ENCODE measurements around the gene ABCC1. TPM values are rescaled to one million over a fixed set of nuclear protein-coding genes. Genes with fewer than 3 reads are reported as not detected.

ABCC1 gene
- polyA plus RNA-seq, 1 of the 3 experiments (the other 2 are of a cell fraction), result 23.7 TPM

- no peak for TF ChIP-seq IRF3 (IDR thresholded peaks at IDR 0.05; ENCODE audit: low read depth, low read length)
- no peak for TF ChIP-seq MAX (IDR thresholded peaks at IDR 0.05; ENCODE audit: low read depth)
- TF ChIP-seq SMC3 (IDR thresholded peaks at IDR 0.05; ENCODE audit: low read depth, low read length), result no peak
- TF ChIP-seq PBX3 (IDR thresholded peaks at IDR 0.05), result no peak
- TF ChIP-seq MEF2A (IDR thresholded peaks at IDR 0.05; ENCODE audit: borderline replicate concordance, low read depth), result no peak
Measured at GRCh38 chr16:15900357-15900756, 49.1 kb upstream of the ABCC1 start (continued).

- WGBS (ENCODE audit: low lambda C conversion rate), result 67% methylated on average over 6 of the region's 6 CpGs
- H3K79me2 ChIP-seq (ENCODE audit: insufficient read depth), result no peaks in the 10 kb centered on the region
- no peaks in the 10 kb centered on the region for H3K9me3 ChIP-seq
- POLR2A ChIA-PET, result no interaction called here
- H3F3A ChIP-seq (replicated peaks; ENCODE audit: insufficient read depth), result peaks cover 9% of the 10 kb centered on the region
- no peak overlapping the region for H3K27ac ChIP-seq (ENCODE audit: low read depth in 2 of 2, low read length in 1 of 2)
- H3K27me3 ChIP-seq (ENCODE audit: insufficient read depth), result no peaks in the 10 kb centered on the region
- DNase-seq, result no peak
- no peaks in the 10 kb centered on the region for H3K4me1 ChIP-seq (ENCODE audit: control insufficient read depth in 1 of 2, insufficient read depth in 2 of 2, low read depth in 1 of 2, low read length in 1 of 2)
- H3K9me2 ChIP-seq, result no peaks in the 10 kb centered on the region
- no peak overlapping the region for H2AFZ ChIP-seq (ENCODE audit: low read depth)
- H3K4me2 ChIP-seq, result no peak overlapping the region
- H3K4me3 ChIP-seq (ENCODE audit: low read depth in 2 of 2, low read length in 1 of 2), result no peak overlapping the region
- CTCF ChIA-PET, result no interaction called here
- H3K9ac ChIP-seq, result no peak overlapping the region
- no peaks in the 10 kb centered on the region for H3K36me3 ChIP-seq (replicated peaks in 1 of 2; ENCODE audit: control insufficient read depth in 1 of 2, insufficient read depth in 2 of 2, low read length in 1 of 2)
- TF ChIP-seq PBX3 (IDR thresholded peaks at IDR 0.05) (no peak), ELF1 (IDR thresholded peaks at IDR 0.05) (no peak), RFX5 (IDR thresholded peaks at IDR 0.05; ENCODE audit: low read length) (no peak), RCOR1 (IDR thresholded peaks at IDR 0.05; ENCODE audit: low read length) (no peak), FOXM1 (IDR thresholded peaks at IDR 0.05; ENCODE audit: low read depth) (no peak), TAF1 (IDR thresholded peaks at IDR 0.05; ENCODE audit: borderline replicate concordance, low read depth, low read length) (no peak), GATA2 (CRISPR knock-in tag; IDR thresholded peaks at IDR 0.05) (no peak), NRF1 (IDR thresholded peaks at IDR 0.05; ENCODE audit: low read depth, low read length) (no peak), TEAD4 (IDR thresholded peaks at IDR 0.05; ENCODE audit: borderline replicate concordance, insufficient read depth) (no peak), USF2 (IDR thresholded peaks at IDR 0.05; ENCODE audit: borderline replicate concordance, low read depth, low read length) (no peak), FOXJ3 (CRISPR knock-in tag; IDR thresholded peaks at IDR 0.05) (no peak), SMC3 (IDR thresholded peaks at IDR 0.05; ENCODE audit: low read depth, low read length) (no peak), POLR2AphosphoS5 (IDR thresholded peaks at IDR 0.05; ENCODE audit: low read depth, low read length) (no peak), ZBTB33 (IDR thresholded peaks at IDR 0.05; ENCODE audit: borderline replicate concordance, low read depth) (no peak)
- H4K20me1 ChIP-seq (ENCODE audit: insufficient read depth), result no peaks in the 10 kb centered on the region
Measured at GRCh38 chr16:15900901-15901500, 48.4 kb upstream of the ABCC1 start.

All from SK-N-SH (cell line).